Omental fat pad (tissue), 4 donors: ENCODE results near the gene SLC35F3. TPM values are rescaled to one million over a fixed set of nuclear protein-coding genes. Genes with fewer than 3 reads are reported as not detected.

Experiments
- ATAC-seq: fragments of 150-250 bp; one replicate; pipeline ENCODE4 v1.9.1; 2016; ENCODE audit warnings: mild to moderate bottlenecking, moderate library complexity; ENCODE audit not compliant: low FRiP score
- DNase-seq: peaks from one replicate; pipeline ENCODE4 v3.0.0-alpha.2; 2019; ENCODE audit warnings: low spot score
- total RNA-seq, 4 donors: library from RNA; depleted of rRNA; stranded (reverse); fragments of >200 nt; gene quantifications; one replicate each; pipeline ENCODE4 v1.1.0, GENCODE V29; 2016
- TF ChIP-seq, protein P1 (sequence below), 3 donors: fragments of 450-650 bp; IDR thresholded peaks; one replicate each; pipeline ENCODE4 v1.5.1; 2016 to 2017; ENCODE audit warnings: antibody characterized with exemption in 3 of 3, mild to moderate bottlenecking in 3 of 3, moderate library complexity in 2 of 3

The SLC35F3 gene
- total RNA-seq, 4 donors from 2014 or later = 0.09 TPM; not detected in 3

DNA sequence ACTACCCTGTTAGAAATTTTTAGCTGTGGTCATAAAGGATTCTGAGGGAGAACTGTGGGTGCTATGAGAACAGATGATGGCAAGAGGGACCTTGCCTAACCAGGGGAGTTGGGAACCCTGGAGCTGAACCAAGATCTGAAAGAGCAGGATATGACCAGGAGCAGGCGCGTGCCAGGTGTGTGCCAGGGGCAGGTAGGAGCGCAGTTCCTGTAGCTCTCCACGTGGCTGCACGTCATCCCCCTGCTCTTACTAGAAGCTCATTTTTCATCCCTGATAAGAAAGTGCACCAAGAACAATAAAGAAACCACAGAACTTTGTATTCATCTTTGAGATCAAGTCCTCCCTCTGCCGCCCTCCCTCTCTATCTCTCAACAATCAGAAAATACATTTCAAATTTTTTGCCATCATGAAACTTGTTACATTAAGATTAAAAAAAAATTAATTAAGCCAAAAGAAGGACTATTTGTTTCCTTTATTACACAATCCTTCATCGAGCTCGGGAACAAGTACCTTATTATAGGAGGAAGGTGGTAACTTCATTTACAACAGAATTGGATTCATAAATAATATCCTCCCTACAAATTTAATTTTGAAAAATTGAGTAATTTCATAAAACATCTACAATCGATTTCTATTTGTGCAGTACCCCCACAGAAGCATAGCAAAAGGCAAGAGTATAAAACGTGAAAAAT is 78.5 kb downstream of the SLC35F3 start:
- TF ChIP-seq, protein P1, sequence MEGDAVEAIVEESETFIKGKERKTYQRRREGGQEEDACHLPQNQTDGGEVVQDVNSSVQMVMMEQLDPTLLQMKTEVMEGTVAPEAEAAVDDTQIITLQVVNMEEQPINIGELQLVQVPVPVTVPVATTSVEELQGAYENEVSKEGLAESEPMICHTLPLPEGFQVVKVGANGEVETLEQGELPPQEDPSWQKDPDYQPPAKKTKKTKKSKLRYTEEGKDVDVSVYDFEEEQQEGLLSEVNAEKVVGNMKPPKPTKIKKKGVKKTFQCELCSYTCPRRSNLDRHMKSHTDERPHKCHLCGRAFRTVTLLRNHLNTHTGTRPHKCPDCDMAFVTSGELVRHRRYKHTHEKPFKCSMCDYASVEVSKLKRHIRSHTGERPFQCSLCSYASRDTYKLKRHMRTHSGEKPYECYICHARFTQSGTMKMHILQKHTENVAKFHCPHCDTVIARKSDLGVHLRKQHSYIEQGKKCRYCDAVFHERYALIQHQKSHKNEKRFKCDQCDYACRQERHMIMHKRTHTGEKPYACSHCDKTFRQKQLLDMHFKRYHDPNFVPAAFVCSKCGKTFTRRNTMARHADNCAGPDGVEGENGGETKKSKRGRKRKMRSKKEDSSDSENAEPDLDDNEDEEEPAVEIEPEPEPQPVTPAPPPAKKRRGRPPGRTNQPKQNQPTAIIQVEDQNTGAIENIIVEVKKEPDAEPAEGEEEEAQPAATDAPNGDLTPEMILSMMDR (IDR thresholded peaks at IDR 0.05) = no peak
- DNase-seq (no peak), ATAC-seq (no peak)

DNA sequence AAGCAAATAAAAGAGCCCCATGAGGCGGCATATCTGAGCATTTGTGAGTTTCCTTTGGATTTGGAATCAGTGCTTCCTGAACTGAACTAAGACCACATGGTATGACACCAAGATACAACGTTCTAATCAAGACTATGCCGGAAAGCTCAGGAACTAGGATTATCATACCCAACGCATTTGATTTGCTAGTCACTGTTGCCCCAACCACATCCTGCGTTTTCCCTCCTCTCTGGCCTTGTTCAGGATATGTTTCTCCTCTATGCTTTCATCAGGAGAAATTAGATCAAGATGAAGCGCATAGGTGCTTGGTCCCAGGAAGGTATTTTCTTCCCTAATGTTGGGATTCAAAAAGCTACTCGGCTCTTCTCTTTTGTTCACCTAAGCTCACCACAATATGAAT is 79.3 kb downstream of the SLC35F3 start:
- TF ChIP-seq, protein P1 (IDR thresholded peaks at IDR 0.05) = no peak
- DNase-seq = no peak
- no peak for ATAC-seq

DNA sequence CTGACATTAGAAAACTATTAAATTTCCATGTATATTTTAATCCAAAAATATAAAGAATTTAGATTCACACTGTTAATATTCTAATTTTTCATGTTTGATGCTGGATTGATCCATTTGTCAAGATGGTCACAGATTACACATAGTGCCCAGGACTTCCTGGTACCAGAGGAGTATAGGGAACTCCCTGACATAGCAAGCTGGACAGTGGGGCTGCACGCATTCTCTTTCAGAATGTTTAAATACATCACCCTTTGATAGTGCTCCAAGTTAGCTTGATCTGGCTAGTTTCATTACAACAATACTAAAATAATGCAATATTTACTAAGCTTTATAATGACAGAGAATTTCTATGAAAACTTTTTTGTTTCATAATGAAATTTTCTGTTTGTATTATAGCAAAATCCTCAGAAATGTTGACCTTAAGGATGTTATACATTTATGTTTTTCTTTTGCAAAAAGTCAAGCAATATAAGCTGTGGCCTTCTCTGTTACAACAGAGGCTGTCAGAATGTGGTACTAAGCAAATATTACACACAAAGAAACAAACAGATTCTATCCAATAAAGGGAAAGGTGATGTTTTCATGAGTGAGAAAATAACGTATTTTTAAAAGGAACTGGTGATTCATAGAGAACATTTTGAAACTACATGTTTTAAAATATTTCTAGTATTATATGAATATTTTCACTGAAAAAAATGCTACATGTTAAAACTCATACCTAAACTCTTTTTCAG is 84.7 kb downstream of the SLC35F3 start:
- no peak for ATAC-seq
- TF ChIP-seq, protein P1 (IDR thresholded peaks at IDR 0.05) = no peak
- no peak for DNase-seq

DNA sequence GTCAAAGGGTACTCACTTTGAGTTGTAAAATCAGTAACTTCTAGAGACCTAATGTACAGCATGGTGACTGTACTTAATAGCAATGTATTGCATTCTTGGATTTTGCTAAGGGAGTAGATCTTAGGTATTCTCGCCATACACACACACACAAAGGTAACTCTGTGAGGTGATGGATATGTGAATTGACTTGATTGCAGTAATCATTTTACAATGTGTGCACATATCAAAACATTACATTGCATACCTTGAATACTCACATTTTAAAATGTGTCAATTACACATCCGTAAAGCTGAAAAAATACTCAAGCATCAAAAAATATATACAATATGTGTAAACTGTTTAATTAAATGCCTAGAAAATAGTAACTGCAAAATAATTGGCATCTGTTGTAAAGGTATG is 86.0 kb downstream of the SLC35F3 start:
- no peak for ATAC-seq
- DNase-seq = no peak
- TF ChIP-seq, protein P1 (IDR thresholded peaks at IDR 0.05) = no peak

DNA sequence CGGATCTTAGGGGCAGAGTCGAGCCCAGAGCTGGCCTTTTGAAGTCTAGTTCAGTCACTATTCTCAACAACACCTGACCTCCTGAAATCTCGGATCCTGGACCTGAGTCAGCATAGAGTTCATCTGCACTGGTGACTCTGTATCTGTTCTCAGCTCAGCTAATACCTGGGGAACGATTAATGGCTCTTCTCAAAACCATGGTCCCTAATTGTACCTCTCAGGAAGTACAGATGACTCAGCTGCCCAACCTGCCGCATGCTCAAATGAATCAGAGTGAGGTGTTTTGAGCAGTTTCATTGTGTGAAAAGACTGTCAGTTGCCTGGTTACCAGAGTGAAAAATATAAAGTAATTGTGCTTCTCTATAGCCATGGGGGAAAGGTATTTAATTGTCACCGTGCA is 89.2 kb downstream of the SLC35F3 start:
- ATAC-seq (no peak), DNase-seq (no peak)
- TF ChIP-seq, protein P1 (IDR thresholded peaks at IDR 0.05) = no peak

DNA sequence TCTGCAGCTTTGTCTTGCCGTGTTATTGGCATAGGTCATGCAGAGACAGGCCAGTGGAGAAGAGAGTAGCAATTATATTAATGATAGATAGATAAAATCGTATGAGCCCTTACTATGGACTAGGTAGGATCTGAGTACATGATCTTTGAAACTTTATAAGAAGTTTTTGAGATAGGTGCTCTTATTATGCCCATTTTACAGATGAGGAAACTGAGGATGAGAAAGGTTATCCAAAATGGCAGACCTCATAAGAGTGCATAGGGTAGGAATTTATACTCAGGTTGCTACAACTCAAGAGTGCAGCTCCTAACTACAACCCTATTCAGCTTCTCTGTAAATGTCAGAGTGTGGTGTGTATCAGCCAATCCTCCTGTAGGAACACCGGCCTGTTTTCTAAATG is 89.6 kb downstream of the SLC35F3 start:
- TF ChIP-seq, protein P1 (IDR thresholded peaks at IDR 0.05) = no peak
- DNase-seq (no peak), ATAC-seq (no peak)

DNA sequence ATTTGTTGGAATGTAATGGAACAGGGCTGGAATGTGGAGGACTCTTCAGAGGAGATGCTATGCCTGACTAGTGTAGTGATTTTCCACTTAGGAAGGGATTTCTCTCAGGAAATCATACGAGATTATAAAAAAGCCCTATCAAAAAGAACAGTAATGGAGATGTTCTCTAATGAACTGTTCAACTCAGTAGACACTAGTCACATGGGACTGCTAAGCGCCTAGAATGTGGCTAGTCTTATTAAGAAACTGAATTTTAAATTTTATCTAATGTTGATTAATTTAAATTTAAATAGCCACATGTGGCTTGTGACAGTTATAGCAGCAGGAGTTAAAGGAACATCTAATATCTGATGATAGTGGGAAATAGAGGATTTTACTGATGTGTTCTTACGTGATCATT is 94.0 kb downstream of the SLC35F3 start:
- ATAC-seq (no peak), DNase-seq (no peak)
- TF ChIP-seq, protein P1 (IDR thresholded peaks at IDR 0.05) = no peak
